Myocyte (in vitro differentiated cells): Measurements from ENCODE around the gene MED15. TPM values are rescaled to one million over a fixed set of nuclear protein-coding genes. Genes with fewer than 3 reads are reported as not detected.
"Not testable (repeated sequence)": the region's sequence is repeated elsewhere in the genome, so short reads cannot be mapped to it uniquely, and the experiment has no call there.

Source experiments
- DNase-seq: peaks from one replicate; pipeline ENCODE4 v3.0.0-alpha.2; 2012; ENCODE audit warnings: low read depth
- total RNA-seq: library from RNA; depleted of rRNA; stranded (reverse); fragments of >200 nt; gene quantifications from 2 replicates; pipeline ENCODE4 v1.2.3, GENCODE V29; 2014

MED15 gene
- total RNA-seq, 1 donor from 2014 or later, result 29.7 TPM

DNA sequence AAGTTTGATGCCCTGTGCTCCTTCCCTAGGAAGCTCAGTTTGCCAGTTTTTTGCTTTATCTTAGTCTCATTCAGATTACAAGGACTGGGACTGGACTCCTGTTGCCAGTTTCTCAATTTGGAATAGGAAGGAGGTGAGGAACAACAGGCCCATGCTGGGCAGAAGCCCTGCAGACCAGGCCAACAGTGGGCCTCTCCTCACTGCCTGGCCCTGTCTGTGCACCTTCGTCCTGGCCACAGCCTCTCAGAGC lies 23.7 kb downstream of the MED15 start:
- DNase-seq, result no peak

DNA sequence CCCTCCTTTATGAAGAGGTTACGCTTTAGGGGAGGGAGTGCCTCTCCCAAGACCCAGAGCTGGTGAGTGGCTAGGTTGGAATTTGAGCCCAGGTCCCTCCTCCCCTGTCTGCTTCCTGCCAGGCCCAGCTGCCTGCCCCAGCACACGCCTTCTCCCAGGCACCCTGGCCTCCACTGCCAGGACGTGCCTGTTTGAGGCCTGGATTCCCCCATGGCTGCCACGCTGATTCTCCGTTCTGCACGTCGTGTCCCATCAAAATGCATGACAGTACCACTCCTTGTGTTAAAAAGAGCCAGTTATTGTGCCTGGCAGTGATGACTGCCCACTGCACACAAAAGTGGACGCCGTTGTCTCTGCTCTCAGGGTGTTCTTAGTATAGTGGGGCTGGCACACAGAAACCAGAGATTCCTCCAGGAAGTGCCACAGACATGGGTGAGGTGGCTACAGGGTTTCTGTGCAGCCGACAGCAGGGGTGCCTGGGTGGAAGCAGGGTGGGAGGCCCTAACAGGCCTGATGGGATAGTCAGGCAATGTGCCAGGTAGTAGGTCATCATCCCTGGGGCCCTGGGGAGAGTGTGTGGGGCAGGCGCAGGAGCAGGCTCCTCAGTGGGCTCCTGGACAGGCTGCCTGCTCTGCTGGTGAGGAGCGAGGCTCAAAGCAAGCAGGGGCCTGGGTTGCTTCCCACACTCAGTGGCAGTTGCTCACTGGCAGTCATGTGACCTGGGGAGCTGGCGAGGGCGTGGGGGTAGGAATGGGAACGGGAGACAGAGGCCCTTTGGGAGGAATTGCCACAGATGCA lies 24.2 kb downstream of the MED15 start:
- peak; percentile 93 for DNase-seq

DNA sequence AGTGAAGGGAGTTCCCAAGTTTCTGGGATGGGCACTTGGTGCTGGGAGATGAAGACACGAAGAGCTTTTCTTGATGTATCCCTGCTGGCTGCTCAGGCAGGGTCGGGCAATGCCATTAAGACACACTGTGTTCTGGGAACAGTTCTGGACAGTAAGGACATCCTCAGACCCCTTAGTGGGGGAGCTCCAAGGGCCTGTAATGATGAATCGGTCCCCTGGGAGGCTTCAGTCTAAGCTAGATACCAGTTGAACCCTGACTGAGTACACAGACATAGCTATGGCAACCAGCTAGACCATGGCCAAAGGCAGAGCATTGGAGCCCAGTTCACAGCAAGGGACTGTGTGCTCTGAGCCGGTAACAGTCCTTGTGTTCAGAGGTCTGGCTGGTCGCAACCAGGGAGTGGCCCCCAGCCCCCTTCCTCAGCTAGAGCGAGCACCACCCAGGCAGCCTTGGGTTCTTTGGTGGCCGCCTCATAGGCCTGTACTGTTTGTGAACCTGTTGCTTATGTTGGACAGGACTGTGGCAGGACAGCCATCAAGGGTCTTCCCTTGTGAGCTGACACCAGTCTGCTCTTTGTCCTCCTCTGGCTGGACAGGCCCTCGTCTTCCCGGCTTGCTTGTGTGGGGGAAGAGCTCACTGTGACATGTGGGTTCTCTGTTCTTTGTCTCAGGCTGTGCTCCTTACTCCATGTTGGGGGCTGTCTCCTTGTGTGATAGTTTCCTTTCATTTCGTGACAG lies 25.0 kb downstream of the MED15 start:
- no peak for DNase-seq

DNA sequence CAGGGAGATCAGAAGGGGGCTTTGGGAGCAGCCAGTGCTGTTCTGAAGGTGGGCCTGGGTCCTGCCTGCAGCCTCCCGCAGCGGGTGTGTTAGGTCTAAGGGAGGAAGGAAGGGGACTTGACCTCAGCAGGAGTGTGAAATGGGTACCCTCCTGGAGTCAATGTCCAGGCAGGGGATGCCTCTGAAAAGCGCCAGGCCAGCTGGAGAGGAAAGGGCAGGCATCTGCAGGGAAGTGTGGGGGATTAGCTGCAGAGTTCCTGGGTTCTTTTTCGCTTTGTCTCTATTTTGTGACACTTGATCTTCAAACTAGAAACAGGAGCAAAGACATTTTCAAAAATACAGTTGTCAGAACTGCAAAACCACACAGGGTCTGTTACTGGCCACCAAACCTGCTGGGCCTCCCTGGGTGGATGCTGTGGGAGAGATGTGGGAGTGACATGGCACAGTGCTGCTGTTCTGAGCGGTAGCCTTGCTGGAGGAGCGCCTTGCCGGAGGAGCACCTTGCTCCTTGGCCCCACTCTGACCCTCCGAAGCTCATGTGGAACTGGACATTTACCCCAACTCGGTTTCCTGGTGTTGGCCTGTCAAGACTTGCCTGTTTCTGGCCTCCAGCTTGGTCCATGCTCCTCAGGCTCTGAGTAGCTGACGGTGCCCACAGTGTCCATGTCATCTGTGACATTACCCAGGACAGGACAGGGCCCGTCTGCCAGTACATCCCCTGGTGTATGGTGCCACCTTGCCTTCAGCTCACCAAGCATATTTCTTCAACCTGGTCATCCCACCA lies 25.9 kb downstream of the MED15 start:
- no peak for DNase-seq

DNA sequence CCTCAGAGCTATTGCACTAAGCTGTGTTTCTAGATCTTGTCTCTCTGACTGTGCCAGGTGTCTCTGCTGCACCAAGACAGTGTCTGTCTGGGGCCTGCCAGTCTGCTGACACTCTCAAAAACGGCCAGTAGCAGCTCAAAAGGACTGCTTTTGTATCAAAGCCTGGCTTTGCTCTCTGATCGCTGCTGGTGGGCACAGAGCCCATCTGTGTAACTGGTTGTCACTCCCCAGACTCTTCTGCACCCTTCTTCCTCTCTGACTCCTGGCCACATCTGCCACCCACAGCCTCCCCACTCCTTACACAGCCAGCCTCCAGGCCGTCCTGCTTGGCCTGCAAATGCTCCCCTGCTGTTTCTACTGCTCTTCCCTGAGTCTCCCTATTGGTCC lies 26.5 kb downstream of the MED15 start:
- no peak for DNase-seq

DNA sequence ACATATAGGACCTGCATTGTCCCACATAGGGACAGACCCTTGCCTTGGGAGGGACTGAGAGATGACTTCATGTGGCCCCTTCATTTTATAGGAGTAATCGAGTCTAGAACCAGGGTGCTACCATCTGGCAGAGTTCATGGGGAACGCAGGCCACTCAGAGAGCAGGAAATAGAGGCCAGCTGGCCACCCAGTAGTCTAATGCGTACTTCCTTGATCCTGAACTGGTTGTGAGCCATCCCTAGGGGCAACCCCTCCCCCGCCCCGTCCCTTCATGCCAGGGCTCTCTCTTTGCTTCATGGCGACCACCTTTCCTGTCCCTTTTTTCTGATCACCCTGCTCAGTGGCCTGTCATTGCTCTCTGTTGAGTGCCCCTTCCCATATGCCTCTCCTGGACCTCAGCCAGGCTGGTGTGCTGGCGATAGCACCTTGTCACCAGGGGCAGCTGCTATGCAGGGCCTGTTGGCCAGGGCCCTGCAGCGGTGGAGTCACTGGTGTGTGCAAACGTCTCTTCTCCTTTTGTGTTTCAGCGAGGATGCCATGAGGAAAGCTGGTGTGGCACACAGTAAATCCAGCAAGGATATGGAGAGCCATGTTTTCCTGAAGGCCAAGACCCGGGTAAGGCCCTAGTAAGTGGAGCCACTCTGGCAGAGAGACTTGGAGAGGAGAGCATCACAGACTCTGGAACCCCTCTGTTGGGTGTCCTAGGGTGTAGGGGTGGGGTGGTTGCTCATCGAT lies 29.3 kb downstream of the MED15 start:
- no peak for DNase-seq

DNA sequence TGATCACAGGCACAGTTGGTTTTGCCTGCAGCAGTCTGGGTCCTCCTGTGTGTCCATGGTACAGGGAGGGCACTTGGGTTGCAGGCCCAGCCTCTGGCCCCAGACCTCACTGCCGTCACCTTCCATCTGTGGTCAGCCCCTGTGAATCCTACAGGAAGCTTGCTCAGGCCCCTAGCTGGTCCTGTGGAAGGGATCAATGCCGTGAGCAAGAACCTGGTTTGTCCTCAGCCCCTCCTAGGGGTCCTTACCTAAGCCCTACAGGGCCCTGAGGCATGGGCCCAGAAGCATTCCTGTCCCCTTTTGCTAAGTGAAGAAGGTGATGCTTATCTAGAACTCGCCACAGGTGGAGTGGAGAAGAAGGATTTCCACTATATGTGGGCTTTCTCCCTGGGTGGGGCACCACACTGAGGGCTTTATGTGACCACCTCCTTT lies 29.9 kb downstream of the MED15 start:
- DNase-seq, result no peak

DNA sequence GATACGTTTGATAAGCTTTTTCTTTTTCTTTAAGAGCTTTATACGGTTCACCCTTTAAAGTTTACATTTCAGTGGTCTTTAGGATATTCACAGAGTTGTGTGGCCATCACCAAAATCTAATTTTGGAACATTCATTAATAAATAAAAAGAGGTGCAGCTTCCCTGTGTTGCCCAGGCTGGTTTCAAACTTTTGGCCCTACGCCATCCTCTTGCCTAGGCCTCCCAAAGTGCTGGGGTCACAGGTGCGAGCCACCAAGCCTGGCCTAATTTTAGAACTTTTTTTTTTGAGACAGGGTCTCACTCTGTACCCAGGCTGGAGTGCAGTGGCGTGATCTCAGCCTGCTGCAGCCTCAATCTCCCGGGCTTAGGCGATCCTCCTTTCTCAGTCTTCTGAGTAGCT lies 30.6 kb downstream of the MED15 start:
- no peak for DNase-seq

DNA sequence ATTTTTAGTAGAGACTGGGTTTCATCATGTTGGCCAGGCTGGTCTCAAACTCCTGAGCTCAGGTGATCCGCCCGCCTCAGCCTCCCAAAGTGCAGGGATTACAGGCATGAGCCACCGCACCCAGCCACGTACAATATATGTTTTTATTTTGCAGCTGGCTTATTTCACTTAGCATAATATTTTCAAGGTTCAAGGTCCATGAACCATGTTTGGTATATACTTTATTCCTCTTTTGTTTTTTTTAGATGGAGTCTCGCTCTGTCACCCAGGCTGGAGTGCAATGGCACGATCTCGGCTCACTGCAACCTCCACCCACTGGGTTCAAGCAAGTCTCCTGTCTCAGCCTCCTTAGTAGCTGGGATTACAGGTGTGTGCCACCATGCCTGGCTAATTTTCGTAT lies 31.5 kb downstream of the MED15 start:
- DNase-seq, result not testable (repeated sequence)

DNA sequence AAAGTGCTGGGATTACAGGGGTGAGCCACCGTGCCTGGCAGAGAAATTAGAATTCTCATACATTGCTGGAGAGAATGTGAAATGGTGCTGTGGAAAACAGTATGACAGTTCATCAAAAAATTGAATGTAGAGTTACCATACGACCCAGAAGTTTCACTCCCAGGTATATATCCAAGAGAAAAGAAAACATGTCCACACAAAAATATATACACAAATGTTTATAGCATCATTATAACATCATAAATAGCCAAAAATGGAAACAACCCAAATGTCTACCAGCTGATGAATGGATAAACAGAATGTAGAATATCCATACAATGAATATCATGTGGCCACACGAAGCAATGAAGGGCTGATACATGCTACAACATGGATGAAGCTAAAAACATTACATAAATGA lies 34.6 kb downstream of the MED15 start:
- no peak for DNase-seq

DNA sequence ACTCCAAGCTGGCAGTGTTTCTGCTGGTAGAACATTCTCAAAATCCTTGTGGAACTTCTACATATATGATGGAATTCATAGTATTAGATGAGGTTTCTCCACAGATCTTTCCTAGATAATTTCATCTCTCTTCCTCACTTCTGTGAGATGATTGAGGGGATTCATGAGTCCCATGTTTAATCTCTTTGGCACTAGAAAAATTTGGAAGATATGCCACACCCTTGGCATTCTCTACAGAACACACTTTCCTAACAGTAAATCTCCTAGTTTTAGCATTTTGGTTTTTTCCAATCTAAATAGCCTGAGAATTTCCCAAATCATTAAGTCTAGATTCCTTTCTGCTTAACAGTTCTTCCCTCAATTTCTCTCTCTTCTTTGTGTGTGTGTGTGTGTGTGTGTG lies 35.3 kb downstream of the MED15 start:
- no peak for DNase-seq

DNA sequence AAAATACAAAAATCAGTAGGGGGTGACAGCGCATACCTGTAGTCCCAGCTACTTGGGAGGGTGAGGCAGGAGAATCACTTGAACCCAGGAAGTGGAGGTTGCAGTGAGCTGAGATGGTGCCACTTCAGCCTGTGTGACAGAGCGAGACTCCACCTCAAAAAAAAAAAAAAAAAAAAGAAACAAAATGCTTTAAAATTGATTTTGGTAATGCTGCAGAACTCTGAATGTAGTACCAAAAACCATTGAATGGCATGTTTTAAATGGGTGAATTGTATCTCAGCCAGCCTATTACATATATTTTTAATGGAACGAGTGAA lies 37.9 kb downstream of the MED15 start:
- not testable (repeated sequence) for DNase-seq

DNA sequence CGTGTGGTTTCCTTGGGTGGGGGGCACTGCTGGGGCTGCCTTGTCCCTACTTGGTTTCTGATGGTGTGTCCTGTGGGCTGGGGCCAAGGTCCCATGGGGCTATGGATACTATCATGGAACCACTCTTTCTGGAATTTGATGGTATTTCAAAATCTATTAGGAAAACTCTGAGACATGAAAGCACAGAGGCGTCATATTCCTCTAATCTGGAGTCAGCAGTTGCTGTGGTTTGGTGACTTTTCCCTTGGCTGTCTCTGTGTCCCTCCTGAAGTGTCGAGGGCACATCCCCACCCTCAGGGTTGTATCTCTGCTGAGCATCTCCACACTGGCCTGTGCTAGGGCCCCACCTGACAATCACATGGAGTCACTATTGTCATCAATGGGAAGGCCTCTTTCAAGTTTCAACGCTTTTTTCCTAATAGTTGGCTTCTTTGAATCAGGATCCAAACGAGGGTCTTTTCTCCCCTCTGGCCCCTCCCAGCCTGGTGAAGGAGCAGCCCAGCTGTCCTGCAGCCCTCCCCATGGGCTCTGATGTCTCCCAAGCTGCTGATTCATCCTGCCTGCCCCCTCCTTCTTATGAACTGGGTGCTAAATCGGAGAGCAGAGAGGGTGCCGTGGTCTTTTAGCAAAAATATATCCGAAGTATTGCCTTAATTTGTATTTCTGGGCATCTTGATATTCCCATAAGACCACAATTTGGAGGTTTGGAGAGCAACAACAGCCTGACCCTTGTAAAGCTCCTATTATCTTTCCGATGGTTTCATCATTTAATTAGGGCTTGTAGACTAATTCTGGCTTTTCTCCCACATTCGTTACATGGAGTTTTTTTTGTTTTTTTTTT lies 38.5 kb downstream of the MED15 start:
- peak; percentile 51 for DNase-seq

DNA sequence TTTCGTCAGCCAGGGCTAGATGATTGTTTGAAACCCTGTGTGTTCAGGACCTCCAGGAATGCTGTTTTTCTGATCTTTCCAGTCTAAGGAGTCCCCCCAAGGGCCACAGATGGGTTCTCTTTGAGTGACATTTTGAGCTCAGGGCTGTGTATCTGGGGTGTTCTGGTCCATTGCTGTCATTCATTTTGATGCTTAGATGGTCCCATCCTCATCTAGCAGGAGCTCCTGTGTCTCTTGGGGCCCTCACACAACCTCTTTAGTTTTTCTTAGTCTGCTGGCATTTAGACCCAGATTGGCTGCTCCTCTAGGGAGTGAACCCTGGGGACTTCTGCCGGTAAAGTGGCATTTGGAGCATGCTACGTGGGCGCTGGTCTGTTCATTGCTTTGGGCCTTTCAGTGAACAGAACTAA lies 39.1 kb downstream of the MED15 start:
- no peak for DNase-seq

DNA sequence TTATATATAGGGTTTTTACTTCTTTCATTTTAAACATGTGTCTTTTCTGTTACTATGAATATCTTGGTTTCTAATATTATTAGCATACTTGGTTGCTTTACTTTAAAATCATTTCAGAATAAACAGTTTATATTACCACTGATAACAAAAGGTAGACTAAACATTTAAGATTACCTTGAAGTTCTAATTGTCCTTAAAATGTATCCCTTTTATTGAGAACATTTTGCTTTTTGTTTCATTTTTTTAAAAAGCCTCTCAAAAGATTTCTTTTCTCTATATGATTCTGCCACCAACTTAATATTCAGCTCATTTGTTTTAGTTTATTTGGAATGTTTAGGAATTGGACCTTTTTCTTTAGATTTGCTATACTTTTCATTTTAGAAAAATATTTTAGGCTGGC lies 39.6 kb downstream of the MED15 start:
- no peak for DNase-seq

DNA sequence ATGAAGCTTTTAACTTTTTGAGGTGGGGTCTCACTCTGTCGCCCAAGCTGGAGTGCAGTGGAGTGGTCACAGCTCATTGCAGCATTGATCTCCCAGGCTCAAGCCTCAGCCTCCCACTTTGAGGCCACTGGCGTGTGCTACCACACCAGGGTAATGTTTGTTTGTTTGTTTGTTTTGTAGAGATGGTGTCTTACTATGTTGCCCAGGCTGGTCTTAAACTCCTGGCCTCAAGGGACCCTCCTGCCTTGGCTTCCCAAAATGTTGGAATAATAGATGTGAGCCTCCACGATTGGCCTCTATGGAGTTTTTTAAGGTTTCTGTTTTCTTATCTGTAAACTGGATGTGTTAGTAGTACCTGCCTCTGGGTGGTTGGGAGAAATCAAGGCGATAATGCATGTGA lies 41.4 kb downstream of the MED15 start:
- no peak for DNase-seq

DNA sequence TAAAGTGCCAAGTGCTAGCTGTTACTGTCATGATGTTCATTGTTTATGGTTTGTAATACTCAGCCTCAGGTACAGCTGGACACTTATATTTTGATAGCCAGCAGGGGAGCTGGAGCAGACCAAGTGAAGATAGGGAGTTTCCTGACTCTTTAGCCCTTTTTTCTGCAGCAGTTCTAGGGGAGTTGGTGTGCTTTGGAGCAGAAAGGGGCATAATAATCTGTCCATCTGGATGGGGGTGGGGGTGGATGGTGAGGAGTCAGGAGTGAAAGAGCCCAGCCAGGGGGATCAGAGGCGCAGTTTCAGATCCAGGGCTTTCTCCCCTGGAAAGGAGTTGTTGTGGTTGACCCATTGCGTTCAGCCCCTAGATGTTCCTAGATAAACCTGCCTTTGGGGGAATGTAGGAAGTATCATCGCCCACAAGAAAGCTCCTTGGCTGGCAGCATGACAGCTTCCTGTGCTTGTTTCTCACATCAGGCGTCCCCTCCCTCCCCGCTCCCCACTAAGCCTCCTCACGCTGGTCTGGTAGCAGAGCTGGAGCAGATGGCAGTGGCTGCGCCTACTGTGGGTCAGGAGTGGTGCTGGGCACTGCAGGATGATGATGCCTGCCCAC lies 41.9 kb downstream of the MED15 start:
- DNase-seq, result peak; percentile 88

DNA sequence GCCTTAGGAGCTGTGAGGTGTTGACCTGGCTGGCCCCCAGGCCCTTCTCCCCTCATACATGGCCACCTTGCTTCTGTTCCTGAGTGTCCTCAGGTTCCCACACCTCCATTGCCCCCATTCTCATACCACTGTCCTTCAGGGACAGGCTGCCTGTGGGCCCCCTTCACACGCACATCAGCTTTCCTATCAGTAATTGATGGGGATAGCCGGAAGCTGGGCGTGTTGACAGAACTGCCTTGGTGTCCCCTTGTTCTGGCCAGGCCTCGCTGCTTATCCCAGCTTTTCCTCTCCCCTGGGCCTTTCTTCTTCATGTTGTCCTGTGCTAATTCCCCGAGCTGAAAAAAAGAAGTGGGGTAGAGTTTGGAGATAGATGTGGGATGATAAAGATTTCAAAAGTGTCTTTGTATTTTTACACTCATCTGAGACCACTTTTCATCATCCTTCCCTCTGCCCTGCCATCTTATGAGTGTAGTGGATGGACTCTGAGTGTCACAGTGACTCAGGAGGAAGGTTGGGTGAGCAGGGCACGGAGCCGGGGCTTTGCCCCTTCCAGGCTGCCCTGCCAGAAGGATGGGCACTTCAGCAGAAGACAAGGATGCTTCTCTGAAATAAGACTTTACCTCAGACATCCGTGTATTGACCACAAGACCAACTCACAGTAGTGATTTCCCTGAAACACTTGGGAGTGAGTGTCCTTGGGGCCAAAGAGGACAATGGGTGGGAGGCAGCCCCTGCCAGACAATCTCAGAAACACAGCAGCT lies 42.8 kb downstream of the MED15 start:
- no peak for DNase-seq

DNA sequence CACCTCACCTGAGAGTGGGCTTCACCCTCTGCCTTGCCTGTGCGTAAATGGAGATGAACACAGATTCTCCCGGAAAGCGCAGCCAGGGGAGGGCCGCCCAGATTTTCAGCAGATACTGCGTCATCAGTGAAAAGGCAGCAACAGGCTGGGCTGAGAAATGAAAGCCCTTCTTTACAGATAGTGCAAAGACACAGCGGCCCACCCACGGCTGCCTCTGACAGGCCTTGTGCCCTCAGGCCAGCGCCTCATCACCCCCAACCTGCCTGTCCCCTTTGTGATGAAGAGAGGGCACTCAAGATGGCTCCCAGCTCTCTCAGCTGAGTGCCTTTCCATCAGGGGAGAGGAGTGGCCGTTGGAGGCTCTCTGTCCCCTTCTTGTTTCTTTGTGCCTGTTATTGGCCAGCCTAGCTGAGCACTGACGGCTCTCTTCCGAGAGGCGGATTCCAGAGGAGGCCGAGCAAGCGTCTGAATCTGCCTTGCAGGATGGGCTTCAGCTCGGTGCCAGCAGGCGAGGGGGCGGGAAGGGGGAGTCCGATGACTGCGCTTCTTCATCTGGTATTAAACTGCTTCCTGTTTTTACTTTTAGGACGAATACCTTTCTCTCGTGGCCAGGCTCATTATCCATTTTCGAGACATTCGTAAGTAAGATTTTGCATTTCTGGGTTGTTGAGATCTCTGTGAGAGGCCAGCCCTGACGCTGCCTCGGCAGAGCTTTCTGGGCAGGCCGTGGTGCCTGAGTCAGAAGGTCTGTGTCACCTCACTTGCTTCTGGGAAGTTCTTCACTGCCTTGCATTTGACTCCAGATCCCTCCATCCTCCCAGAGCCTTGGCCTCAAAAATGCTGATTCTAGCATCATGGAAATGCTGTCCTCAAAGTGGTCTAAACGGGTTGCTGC lies 43.7 kb downstream of the MED15 start:
- peak; percentile 51 for DNase-seq
